Kidney (tissue), 14 donors: ENCODE measurements around the gene DDX52. TPM values are rescaled to one million over a fixed set of nuclear protein-coding genes. Genes with fewer than 3 reads are reported as not detected.
A peak's percentile ranks its signal among the peaks of the same experiment; 100 is the strongest.

ENCODE experiments used
- DNase-seq, 5 donors: peaks; one replicate each; pipeline ENCODE4 v3.0.0-alpha.2; 2013 to 2020
- FAIRE-seq: peaks from 2 replicates; lab custom pipeline; 2012; peaks lifted over from hg19 to GRCh38; lab: Jason Lieb, UNC
- H3K27ac ChIP-seq, 2 donors: one replicate each; pipeline ENCODE4 v1.7.0; 2013; ENCODE audit warnings: low read depth in 2 of 2, low read length in 2 of 2, inconsistent platforms in 1 of 2
- H3K27me3 ChIP-seq: one replicate; pipeline ENCODE4 v1.7.1; 2013; ENCODE audit warnings: low read length, inconsistent platforms; ENCODE audit not compliant: control insufficient read depth, insufficient read depth
- H3K36me3 ChIP-seq, 3 donors: one replicate each; pipeline versions ENCODE4 v1.7.0 to v1.7.1; 2013; ENCODE audit warnings: low read length in 3 of 3, control low read depth in 1 of 3, inconsistent platforms in 1 of 3; ENCODE audit not compliant: insufficient read depth in 3 of 3, control insufficient read depth in 2 of 3
- H3K4me1 ChIP-seq, 3 donors: one replicate each; pipeline versions ENCODE4 v1.7.0 to v1.7.1; 2013; ENCODE audit warnings: low read length in 3 of 3, inconsistent platforms in 1 of 3, low read depth in 1 of 3; ENCODE audit not compliant: control insufficient read depth in 2 of 3, insufficient read depth in 2 of 3
- H3K4me3 ChIP-seq, 3 donors: one replicate each; pipeline versions ENCODE4 v1.7.0 to v1.8.1; 2013; ENCODE audit warnings: low read length in 3 of 3, control low read depth in 1 of 3, inconsistent platforms in 1 of 3
- H3K9ac ChIP-seq, 3 donors: one replicate each; pipeline versions ENCODE4 v1.7.0 to v1.7.1; 2013; ENCODE audit warnings: low read length in 3 of 3, control low read depth in 1 of 3, inconsistent platforms in 1 of 3
- H3K9me3 ChIP-seq, 3 donors: one replicate each; pipeline versions ENCODE4 v1.7.0 to v1.7.1; 2013; ENCODE audit warnings: low read length in 3 of 3, control low read depth in 1 of 3, inconsistent platforms in 1 of 3; ENCODE audit not compliant: control insufficient read depth in 2 of 3, insufficient read depth in 1 of 3
- intact Hi-C: fragments of 100-400 bp; cut with DNase I; formaldehyde crosslinking; loops from one replicate; pipeline ENCODE4 v1.11.1; 2022
- polyA plus RNA-seq: library from polyadenylated mRNA; stranded (reverse); fragments of 350-450 nt; fragmentation: Illumina TruSeq; extraction: RNeasy Lipid Tissue Mini Kit (QIAGEN cat#74804); gene quantifications from one replicate; pipeline ENCODE4 v1.2.3, GENCODE V29; 2014; ENCODE audit warnings: low read depth, low replicate concordance; ENCODE audit not compliant: insufficient read depth
- total RNA-seq: library from RNA; stranded (reverse); fragmentation: NEBNext Ultra II Directional; extraction: Animal tissue kit (Norgen Biotek cat#: 25700); gene quantifications from one replicate; pipeline ENCODE4 v1.2.1, GENCODE V29; 2021
- TF ChIP-seq, protein P1 (sequence below): IDR thresholded peaks from 3 replicates; pipeline ENCODE4 v1.5.1; 2012; ENCODE audit warnings: mild to moderate bottlenecking, moderate library complexity, borderline replicate concordance; ENCODE audit not compliant: insufficient read depth; ENCODE audit errors: extremely low read depth
- donor health status: control.
- donor health status: control.
- donor health status: control.
- donor health status: control.
- donor health status: control.
- donor health status: DM: yes; HTN: yes; CAD: no.
- donor health status: Normal renal cell carcinoma (clear cell type).

Gene DDX52
- total and polyA plus RNA-seq, 2 donors from 2014 or later = 14.0 to 26.9 TPM

- H3K9ac ChIP-seq = peak within 1 kb of the TSS; percentile 76 to 85 (median 77)
- peaks cover 0 to 13% (median 6%) of the 10 kb centered on the region in 3 donors for H3K4me1 ChIP-seq
- peak within 1 kb of the TSS; percentile 60 to 91 for H3K27ac ChIP-seq
- DNase-seq (peak; percentile 97 to 98 (median 98)), FAIRE-seq (no peak)
- no peaks in the 10 kb centered on the region for H3K9me3 ChIP-seq
- peaks cover 2 to 6% (median 3%) of the 10 kb centered on the region in 3 donors for H3K36me3 ChIP-seq
- intact Hi-C loops = no loop called here
- H3K27me3 ChIP-seq = no peaks in the 10 kb centered on the region
- TF ChIP-seq, protein P1, sequence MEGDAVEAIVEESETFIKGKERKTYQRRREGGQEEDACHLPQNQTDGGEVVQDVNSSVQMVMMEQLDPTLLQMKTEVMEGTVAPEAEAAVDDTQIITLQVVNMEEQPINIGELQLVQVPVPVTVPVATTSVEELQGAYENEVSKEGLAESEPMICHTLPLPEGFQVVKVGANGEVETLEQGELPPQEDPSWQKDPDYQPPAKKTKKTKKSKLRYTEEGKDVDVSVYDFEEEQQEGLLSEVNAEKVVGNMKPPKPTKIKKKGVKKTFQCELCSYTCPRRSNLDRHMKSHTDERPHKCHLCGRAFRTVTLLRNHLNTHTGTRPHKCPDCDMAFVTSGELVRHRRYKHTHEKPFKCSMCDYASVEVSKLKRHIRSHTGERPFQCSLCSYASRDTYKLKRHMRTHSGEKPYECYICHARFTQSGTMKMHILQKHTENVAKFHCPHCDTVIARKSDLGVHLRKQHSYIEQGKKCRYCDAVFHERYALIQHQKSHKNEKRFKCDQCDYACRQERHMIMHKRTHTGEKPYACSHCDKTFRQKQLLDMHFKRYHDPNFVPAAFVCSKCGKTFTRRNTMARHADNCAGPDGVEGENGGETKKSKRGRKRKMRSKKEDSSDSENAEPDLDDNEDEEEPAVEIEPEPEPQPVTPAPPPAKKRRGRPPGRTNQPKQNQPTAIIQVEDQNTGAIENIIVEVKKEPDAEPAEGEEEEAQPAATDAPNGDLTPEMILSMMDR = peak; percentile 55
- peak within 1 kb of the TSS; percentile 81 to 89 (median 82) for H3K4me3 ChIP-seq
Observed at GRCh38 chr17:37609170-37610040, 33.8 kb downstream of the DDX52 start, which contains the start of gene SYNRG. Gene SYNRG, minus strand, starts transcription at chr17:37609418. Its CDS starts 63 bp downstream, at chr17:37609355.

DNA sequence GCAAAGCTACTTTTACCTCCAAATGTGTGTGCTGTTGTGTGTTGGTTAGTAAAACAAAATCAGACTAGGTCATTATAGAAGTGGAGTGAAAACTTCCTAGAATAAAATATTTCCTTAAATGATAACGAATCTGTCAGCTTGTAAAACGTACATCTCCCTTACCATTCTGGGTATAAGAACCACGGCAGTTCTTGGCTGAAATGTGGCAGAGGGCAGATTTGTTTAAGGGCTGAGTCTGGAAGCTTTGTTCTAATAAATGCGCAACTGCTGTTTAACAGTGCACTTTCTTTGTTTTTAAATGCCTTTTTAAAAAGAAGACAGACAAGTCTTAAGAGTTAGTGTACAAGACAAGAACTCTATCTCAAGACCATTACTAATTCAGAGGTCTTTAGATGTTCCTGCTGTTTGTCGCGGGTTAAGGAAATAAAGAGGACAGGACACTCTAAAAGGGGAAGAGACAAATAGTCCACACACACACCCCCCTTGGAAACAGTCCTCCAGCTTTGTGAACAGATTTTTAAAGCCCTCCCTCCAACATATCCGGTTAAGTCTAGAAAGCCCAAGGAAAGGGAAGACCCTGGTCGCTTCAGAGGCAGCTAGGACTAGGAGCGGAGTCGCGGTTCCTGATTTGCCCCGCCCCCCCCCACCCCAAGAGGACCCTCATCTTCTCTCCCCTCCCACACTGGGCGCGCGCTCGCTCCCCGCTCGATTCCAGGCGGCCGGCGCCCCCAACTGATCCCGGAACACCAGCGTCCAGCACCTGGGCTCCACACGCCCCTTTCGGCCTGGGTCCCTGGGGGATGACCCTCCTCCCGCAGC, 34.7 kb downstream of the DDX52 start:
- TF ChIP-seq, protein P1 = no peak
- FAIRE-seq (no peak), DNase-seq (peak in 4 of 5 donors; percentile 78 to 89 (median 87))
- Histone ChIP-seq H3K4me3 (peak overlapping the region; percentile 65 to 89 (median 82)), H3K27ac (peak overlapping the region; percentile 60 to 91), H3K27me3 (no peaks in the 10 kb centered on the region), H3K4me1 (peaks cover 0 to 14% (median 6%) of the 10 kb centered on the region in 3 donors), H3K36me3 (no peaks in the 10 kb centered on the region), H3K9ac (peak overlapping the region; percentile 76 to 85 (median 77)), H3K9me3 (no peaks in the 10 kb centered on the region)
- intact Hi-C loops = no loop called here

GRCh38 chr17:37607637-37608331, 35.5 kb downstream of the DDX52 start:
- H3K27ac ChIP-seq = peak overlapping the region; percentile 13 to 91
- no peak for FAIRE-seq

More at GRCh38 chr17:37607637-37608331, 35.5 kb downstream of the DDX52 start:
- Histone ChIP-seq H3K4me1 (peaks cover 0 to 14% (median 6%) of the 10 kb centered on the region in 3 donors), H3K9me3 (no peaks in the 10 kb centered on the region), H3K27me3 (no peaks in the 10 kb centered on the region), H3K36me3 (peaks cover 0 to 3% (median 0%) of the 10 kb centered on the region in 3 donors), H3K4me3 (peak overlapping the region; percentile 65 to 89 (median 82)), H3K9ac (peak overlapping the region; percentile 76 to 85 (median 77))
- DNase-seq = peak in 3 of 5 donors; percentile 11 to 45 (median 22)
- intact Hi-C loops = no loop called here
- TF ChIP-seq, protein P1 = no peak
